K562 treated with DMSO at 1 percent for 48 hours (cell line): ENCODE results near the gene RNF227. TPM values are rescaled to one million over a fixed set of nuclear protein-coding genes. Genes with fewer than 3 reads are reported as not detected.

ENCODE experiments used
- total RNA-seq: library from RNA; unstranded; fragments of 300-600 nt; gene quantifications from 2 replicates; pipeline ENCODE4 v1.2.3, GENCODE V29; 2022; ENCODE audit warnings: low replicate concordance; ENCODE audit errors: extremely low read depth

Gene RNF227
- total RNA-seq: not detected in 2 replicates

DNA sequence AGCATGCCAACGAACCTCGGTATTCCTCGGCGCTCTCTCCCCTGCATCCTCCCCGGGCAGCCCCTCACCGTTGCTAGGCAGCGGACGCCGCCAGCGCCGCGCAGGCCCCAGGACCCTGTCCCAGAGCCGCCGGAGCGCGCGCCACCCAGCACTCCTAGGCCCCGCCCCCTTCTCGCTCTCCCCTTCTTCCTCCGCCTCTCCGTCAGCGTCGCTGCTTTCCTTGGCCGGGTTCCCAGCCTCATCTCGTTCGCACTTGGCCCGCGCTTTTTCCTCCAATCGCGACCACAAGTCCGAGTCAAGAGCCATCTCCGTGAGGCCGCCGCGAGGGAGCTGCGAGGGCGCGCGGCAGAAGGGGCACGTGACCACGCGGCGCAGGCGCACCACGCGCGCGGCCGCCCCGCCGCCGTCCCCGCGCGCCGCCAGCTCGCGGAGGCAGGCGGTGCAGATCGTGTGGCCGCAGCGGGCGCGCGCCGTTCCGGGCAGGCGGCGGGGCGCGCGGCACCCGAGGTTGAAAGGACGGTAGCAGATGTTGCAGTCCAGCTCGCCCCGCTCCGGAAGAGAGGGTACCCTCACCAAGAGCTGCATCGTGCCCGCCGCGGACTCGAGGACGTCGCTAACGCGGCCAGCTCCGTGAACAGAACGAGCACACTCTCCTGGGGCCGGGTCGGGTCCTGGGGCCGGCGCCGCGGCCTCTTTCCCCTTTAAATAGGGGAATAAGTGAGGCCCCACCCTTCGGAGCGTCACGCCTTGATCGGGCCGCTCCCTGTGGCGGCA is at the start of gene RNF227:
Gene RNF227 (minus strand): TSS at position 679 of the 774 bp plus-strand sequence. CDS start 94 bp downstream, at position 585.

DNA sequence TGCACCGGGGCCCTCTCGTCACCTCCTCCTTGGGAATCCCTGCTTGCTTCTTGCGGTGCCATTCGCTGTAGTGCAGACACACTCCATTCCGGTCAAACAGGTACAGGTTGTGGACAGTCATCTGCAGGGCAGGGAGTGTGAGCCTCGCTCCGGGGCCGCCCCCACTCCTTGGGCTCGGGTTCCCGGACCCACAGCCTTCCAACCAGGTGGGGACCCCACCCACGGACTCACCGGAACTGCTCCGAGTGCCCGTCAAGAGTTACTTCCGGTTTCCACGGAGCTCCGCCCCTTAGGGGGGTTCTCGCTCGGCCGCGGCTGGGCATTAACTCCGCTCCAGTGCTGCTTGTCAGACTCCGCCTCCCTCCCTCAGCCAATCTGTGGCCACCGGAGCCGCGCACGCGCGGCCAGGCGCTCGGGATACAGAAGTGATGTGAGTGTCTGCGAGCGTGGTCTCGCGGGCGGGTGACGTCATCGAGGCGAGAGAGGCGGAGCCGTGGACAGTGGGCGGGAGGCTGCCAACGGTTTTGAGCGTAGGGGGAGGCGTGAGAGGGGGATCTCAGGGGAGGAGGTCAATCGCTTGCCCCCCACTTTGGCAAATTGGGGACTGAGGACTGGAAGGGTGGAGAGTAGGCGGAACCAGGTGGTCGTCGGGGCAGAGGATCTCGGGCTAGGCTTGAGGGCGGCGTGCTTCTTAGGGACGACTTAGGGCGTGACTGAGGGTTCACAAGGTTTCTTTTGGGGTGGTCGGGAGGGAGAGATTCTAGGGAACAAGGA is 15.8 kb upstream of the RNF227 start, which contains the start of the genes CNTROB and TRAPPC1:
Gene CNTROB (plus strand): TSS at position 498 of the 774 bp plus-strand sequence. CDS start 874 bp downstream, outside the sequence.
Gene TRAPPC1 (minus strand): TSS at position 238 of the 774 bp plus-strand sequence. CDS start 117 bp downstream, at position 121.

GRCh38 chr17:7929158-7930023 is 13.3 kb upstream of the RNF227 start, which contains the start of gene KCNAB3:
KCNAB3 (minus strand) TSS chr17:7929856; CDS start chr17:7929435, 421 bp downstream.

GRCh38 chr17:7888184-7888920 is 27.7 kb downstream of the RNF227 start, which contains the start of gene CHD3:
CHD3 (plus strand) TSS chr17:7888789; CDS start chr17:7889001, 212 bp downstream.

Other genes with a start within 250 kb of the RNF227 start
- not detected in 2 replicates for gene TP53, start 228.8 kb downstream of the RNF227 start, total RNA-seq
- gene WRAP53, start 227.8 kb downstream of the RNF227 start, total RNA-seq: not detected in 2 replicates
- gene EFNB3, start 211.1 kb downstream of the RNF227 start, total RNA-seq: not detected in 2 replicates
- not detected in 2 replicates for gene DNAH2, start 198.5 kb downstream of the RNF227 start, total RNA-seq
- not detected in 2 replicates for gene KDM6B, start 82.1 kb downstream of the RNF227 start, total RNA-seq
- gene TMEM88, start 61.2 kb downstream of the RNF227 start, total RNA-seq: not detected in 2 replicates
- not detected in 2 replicates for gene NAA38, start 58.7 kb downstream of the RNF227 start, total RNA-seq
- gene CYB5D1, start 58.3 kb downstream of the RNF227 start, total RNA-seq: not detected in 2 replicates
- gene CHD3, start 27.5 kb downstream of the RNF227 start, total RNA-seq: not detected in 2 replicates
- not detected in 2 replicates for gene KCNAB3, start 13.6 kb upstream of the RNF227 start, total RNA-seq
- gene TRAPPC1, start 15.7 kb upstream of the RNF227 start, total RNA-seq: not detected in 2 replicates
- gene CNTROB, start 15.9 kb upstream of the RNF227 start, total RNA-seq: not detected in 2 replicates
- gene GUCY2D, start 86.3 kb upstream of the RNF227 start, total RNA-seq: not detected in 2 replicates
- not detected in 2 replicates for gene ALOX15B, start 122.8 kb upstream of the RNF227 start, total RNA-seq
- not detected in 2 replicates for gene ALOX12B, start 171.4 kb upstream of the RNF227 start, total RNA-seq
- gene ALOXE3, start 202.2 kb upstream of the RNF227 start, total RNA-seq: not detected in 2 replicates
- gene HES7, start 207.8 kb upstream of the RNF227 start, total RNA-seq: not detected in 2 replicates
- not detected in 2 replicates for gene PER1, start 236.1 kb upstream of the RNF227 start, total RNA-seq
- gene VAMP2, start 246.7 kb upstream of the RNF227 start, total RNA-seq: not detected in 2 replicates